Measurements from ENCODE around the gene PIAS2. TPM values are rescaled to one million over a fixed set of nuclear protein-coding genes. Genes with fewer than 3 reads are reported as not detected.
A peak's percentile ranks its signal among the peaks of the same experiment; 100 is the strongest.

PIAS2 gene
- polyA plus RNA-seq, 2 donors: 2.3 to 3.8 TPM

DNA sequence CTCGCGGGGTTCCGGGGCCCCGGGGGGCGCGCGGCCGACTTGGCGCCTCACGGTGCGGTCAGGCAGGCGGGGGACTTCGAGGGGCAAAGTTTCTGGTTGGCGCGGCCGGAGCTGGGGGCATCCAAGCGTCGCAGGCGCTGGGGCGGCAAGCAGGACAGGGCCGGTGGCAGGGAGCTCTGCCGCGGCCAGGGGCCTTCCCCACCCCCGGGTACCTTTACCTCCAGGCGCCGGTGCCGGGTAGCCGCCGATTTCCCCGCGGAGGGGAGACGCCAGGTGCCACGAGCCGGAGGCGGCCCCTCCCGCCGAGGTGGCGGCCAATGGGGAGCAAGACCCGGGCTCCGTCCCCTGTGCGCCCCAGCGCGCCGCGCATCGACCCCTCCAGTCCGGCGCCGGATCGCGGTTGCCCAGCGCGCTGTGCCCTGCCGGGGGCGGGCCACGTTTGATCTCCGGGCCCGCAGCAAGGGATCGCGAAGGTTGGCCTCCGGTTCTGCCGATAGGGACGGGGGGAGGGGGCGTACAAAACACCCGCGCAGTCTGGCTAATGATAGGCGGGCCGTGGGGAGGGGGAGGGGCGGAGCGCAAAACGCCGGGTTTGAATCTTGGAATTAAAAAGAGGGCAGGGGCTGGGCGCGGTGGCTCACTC is 160.6 kb downstream of the PIAS2 start, which contains the start of gene ST8SIA5:
ST8SIA5 (minus strand) TSS at position 495 of the 643 bp plus-strand sequence. CDS start 545 bp downstream, outside the sequence.
- WGBS, 2 donors: 2% methylated on average over 59 to 74 of the region's 74 CpGs
- H3K27ac ChIP-seq (ENCODE audit: low read depth in 2 of 2, low read length in 1 of 2): no peak within 1 kb of the TSS
- peaks cover 0 to 20% of the 10 kb centered on the region in 2 donors for H3K27me3 ChIP-seq (ENCODE audit: control insufficient read depth in 1 of 2, insufficient read depth in 2 of 2, low read length in 2 of 2)
- H3K36me3 ChIP-seq (ENCODE audit: control insufficient read depth in 2 of 2, insufficient read depth in 2 of 2, low read length in 1 of 2): no peaks in the 10 kb centered on the region
- peak within 1 kb of the TSS in 1 of 2 donors; percentile 24 for H3K4me3 ChIP-seq (ENCODE audit: low read depth in 1 of 2, low read length in 2 of 2)
- no peaks in the 10 kb centered on the region for H3K9me3 ChIP-seq (ENCODE audit: control insufficient read depth in 2 of 2, insufficient read depth in 1 of 2, low read depth in 1 of 2, low read length in 1 of 2)
- H3K4me1 ChIP-seq (ENCODE audit: control insufficient read depth in 2 of 2, insufficient read depth in 2 of 2, low read length in 1 of 2): peaks cover 4 to 9% of the 10 kb centered on the region in 2 donors

DNA sequence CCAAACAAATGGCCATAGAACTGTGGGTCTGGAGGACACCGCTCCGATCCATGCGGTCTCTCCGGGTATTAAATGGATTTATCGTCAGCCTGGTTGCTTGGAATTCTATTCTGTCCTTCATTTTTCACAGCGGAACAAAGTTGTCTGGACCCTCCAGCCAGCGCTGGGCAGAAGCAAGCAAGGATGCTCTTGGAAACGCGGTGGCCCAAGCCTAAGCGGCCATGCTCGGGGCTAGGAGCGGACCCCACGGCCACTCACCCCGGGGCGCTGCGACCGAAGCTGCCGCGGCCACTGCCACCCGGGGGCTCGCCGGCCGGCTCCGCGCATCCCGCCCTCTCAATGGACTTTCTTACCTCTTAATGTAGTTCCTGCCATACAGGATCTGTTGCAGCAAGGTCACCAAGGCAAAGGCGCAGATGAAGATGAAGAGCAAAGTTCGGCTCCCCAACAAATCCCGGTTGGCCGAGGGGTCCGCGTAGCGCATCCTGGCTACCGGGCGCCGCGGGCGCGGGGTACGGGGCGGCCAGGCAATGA is 161.2 kb downstream of the PIAS2 start:
- Histone ChIP-seq H3K4me1 (ENCODE audit: control insufficient read depth in 2 of 2, insufficient read depth in 2 of 2, low read length in 1 of 2) (peaks cover 4 to 9% of the 10 kb centered on the region in 2 donors), H3K27me3 (ENCODE audit: control insufficient read depth in 1 of 2, insufficient read depth in 2 of 2, low read length in 2 of 2) (peaks cover 0 to 20% of the 10 kb centered on the region in 2 donors), H3K9me3 (ENCODE audit: control insufficient read depth in 2 of 2, insufficient read depth in 1 of 2, low read depth in 1 of 2, low read length in 1 of 2) (no peaks in the 10 kb centered on the region), H3K4me3 (ENCODE audit: low read depth in 1 of 2, low read length in 2 of 2) (peak overlapping the region in 1 of 2 donors; percentile 24), H3K36me3 (ENCODE audit: control insufficient read depth in 2 of 2, insufficient read depth in 2 of 2, low read length in 1 of 2) (no peaks in the 10 kb centered on the region), H3K27ac (ENCODE audit: low read depth in 2 of 2, low read length in 1 of 2) (no peak overlapping the region)
- WGBS, 2 donors: 4 to 8% methylated on average over 40 to 41 of the region's 41 CpGs

DNA sequence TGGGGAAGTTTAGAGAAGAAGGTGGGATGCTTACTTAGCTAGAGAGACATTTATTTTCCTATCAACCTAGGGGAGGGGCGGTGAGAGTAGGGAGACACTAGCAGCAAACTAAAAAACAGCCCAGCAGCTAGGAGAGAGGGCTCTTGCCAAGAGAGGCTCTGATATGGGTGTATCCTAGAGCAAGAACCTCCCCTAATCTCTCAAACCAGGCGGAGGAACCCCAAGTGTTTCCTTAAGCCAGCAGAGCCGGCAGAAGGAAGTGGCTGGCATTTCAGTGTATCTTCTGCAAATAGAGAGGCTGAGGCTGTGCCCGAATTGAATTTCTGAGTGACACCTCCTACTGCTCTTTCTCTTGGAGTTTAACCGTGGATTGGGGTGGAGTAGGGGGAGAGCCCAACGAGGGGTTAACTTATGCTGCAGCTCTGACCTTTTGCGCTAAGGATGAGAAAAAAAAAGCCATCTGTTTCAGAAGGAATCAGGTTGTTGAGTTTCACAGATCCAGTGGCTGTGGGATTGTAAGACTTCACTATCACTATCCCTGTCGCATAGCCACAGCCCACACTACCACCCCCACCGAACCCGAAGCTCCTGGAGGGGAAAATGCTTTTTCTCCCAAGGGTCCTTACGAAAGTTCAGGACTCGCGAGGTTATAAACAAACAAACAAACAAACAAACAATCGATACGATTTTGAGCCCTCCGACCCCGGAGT is 161.8 kb downstream of the PIAS2 start:
- no peak overlapping the region for H3K27ac ChIP-seq (ENCODE audit: low read depth in 2 of 2, low read length in 1 of 2)
- peaks cover 4 to 9% of the 10 kb centered on the region in 2 donors for H3K4me1 ChIP-seq (ENCODE audit: control insufficient read depth in 2 of 2, insufficient read depth in 2 of 2, low read length in 1 of 2)
- 7 to 12% methylated on average over 17 of the region's 17 CpGs for WGBS, 2 donors
- no peak overlapping the region for H3K4me3 ChIP-seq (ENCODE audit: low read depth in 1 of 2, low read length in 2 of 2)
- H3K27me3 ChIP-seq (ENCODE audit: control insufficient read depth in 1 of 2, insufficient read depth in 2 of 2, low read length in 2 of 2): peaks cover 0 to 20% of the 10 kb centered on the region in 2 donors
- H3K36me3 ChIP-seq (ENCODE audit: control insufficient read depth in 2 of 2, insufficient read depth in 2 of 2, low read length in 1 of 2): no peaks in the 10 kb centered on the region
- no peaks in the 10 kb centered on the region for H3K9me3 ChIP-seq (ENCODE audit: control insufficient read depth in 2 of 2, insufficient read depth in 1 of 2, low read depth in 1 of 2, low read length in 1 of 2)

DNA sequence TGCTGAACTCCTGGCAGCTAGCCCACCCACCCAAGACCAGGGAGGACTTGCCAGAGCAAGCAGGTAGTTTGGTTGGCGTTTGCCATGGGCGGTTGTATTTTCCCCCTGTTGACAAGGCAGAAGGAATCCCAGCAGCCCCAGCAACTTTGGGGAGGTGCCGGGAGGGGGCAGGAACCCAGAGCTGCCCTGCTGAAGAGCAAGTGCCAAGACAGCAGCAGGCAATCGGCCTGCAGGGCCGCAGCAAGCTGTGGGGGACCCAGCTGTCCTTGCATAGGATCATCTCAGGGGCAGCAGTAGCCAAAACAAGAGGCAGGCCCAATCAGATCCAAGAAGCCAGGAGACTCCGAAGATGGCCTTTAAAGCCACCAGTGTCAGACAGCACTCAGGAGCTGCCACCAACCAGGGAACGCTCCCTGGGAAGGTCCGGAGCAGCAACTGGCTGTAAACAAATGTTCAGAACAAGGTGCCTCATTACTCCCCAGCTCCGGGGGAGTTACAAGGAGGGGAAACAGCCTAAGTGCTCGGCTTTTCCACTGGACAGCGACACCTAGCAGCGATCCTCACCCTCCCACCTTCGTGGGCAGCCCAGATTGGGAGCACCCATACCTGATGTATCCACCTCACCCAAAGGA is 162.5 kb downstream of the PIAS2 start:
- no peaks in the 10 kb centered on the region for H3K36me3 ChIP-seq (ENCODE audit: control insufficient read depth in 2 of 2, insufficient read depth in 2 of 2, low read length in 1 of 2)
- H3K9me3 ChIP-seq (ENCODE audit: control insufficient read depth in 2 of 2, insufficient read depth in 1 of 2, low read depth in 1 of 2, low read length in 1 of 2): no peaks in the 10 kb centered on the region
- H3K27me3 ChIP-seq (ENCODE audit: control insufficient read depth in 1 of 2, insufficient read depth in 2 of 2, low read length in 2 of 2): peaks cover 0 to 20% of the 10 kb centered on the region in 2 donors
- WGBS, 2 donors: 60 to 61% methylated on average over 13 of the region's 13 CpGs
- no peak overlapping the region for H3K27ac ChIP-seq (ENCODE audit: low read depth in 2 of 2, low read length in 1 of 2)
- H3K4me1 ChIP-seq (ENCODE audit: control insufficient read depth in 2 of 2, insufficient read depth in 2 of 2, low read length in 1 of 2): peaks cover 4 to 9% of the 10 kb centered on the region in 2 donors
- no peak overlapping the region for H3K4me3 ChIP-seq (ENCODE audit: low read depth in 1 of 2, low read length in 2 of 2)

DNA sequence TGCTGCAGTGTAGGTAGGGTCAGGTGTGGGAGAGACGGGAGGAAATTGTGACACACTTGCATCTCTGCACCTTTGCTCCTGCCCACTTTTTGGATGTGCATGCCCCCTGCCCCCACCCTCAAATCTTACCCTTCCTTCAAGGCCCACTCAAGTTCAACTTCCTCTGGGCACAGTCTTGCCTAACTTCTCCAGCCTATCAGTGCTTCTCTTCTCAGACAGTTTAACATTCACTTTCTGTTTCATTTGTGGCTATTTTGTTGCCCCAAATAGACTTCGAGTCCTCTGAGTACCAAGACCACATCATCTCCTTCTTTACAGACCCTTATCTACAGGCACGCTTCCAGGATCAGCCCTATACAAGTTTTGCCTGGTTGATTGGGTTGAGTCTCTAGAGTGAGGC is 163.1 kb downstream of the PIAS2 start:
- no peaks in the 10 kb centered on the region for H3K36me3 ChIP-seq (ENCODE audit: control insufficient read depth in 2 of 2, insufficient read depth in 2 of 2, low read length in 1 of 2)
- no peaks in the 10 kb centered on the region for H3K9me3 ChIP-seq (ENCODE audit: control insufficient read depth in 2 of 2, insufficient read depth in 1 of 2, low read depth in 1 of 2, low read length in 1 of 2)
- no peak overlapping the region for H3K4me3 ChIP-seq (ENCODE audit: low read depth in 1 of 2, low read length in 2 of 2)
- H3K27ac ChIP-seq (ENCODE audit: low read depth in 2 of 2, low read length in 1 of 2): no peak overlapping the region
- H3K27me3 ChIP-seq (ENCODE audit: control insufficient read depth in 1 of 2, insufficient read depth in 2 of 2, low read length in 2 of 2): peaks cover 0 to 20% of the 10 kb centered on the region in 2 donors
- WGBS, 2 donors: 73 to 78% methylated on average over 3 of the region's 3 CpGs
- H3K4me1 ChIP-seq (ENCODE audit: control insufficient read depth in 2 of 2, insufficient read depth in 2 of 2, low read length in 1 of 2): peaks cover 4 to 9% of the 10 kb centered on the region in 2 donors

Other genes starting within 250 kb of the PIAS2 start
- gene ST8SIA5, start 160.5 kb downstream of the PIAS2 start, polyA plus RNA-seq: under 1 TPM; 0.02 to 0.06 TPM
- 1 to 10 TPM; 1.2 to 2.2 TPM for gene KATNAL2, start 95 bp upstream of the PIAS2 start, polyA plus RNA-seq
- gene ELOA2, start 118.1 kb upstream of the PIAS2 start, polyA plus RNA-seq: not detected
- gene HDHD2, start 233.0 kb upstream of the PIAS2 start, polyA plus RNA-seq: 10 to 100 TPM; 13.1 to 13.9 TPM